Measurements from ENCODE around the gene SLC23A1. TPM values are rescaled to one million over a fixed set of nuclear protein-coding genes. Genes with fewer than 3 reads are reported as not detected.
A peak's percentile ranks its signal among the peaks of the same experiment; 100 is the strongest.

SLC23A1 gene
- total RNA-seq, 4 donors from 2014 or later = 6.4 TPM; not detected in 3

GRCh38 chr5:139392678-139393496, 9.8 kb upstream of the SLC23A1 start:
- peaks cover 41 to 75% (median 45%) of the 10 kb centered on the region in 3 donors for H3K4me1 ChIP-seq
- DNase-seq = no peak
- intact Hi-C loops (cut with DNase I) = loop anchor here (5.0 kb wide), 1 partner anchor 51 kb away; the partner anchor contains the start of gene PAIP2
- H3K27ac ChIP-seq = peak overlapping the region; percentile 1 to 80 (median 56)
- H3K27me3 ChIP-seq = peaks cover 0 to 38% (median 0%) of the 10 kb centered on the region in 4 donors
- WGBS, 2 donors = 20 to 40% methylated on average over 3 of the region's 77 CpGs
- no peaks in the 10 kb centered on the region for H3K36me3 ChIP-seq
- H3K4me3 ChIP-seq = peak overlapping the region; percentile 35 to 73 (median 56)
- no peaks in the 10 kb centered on the region for H3K9me3 ChIP-seq
- TF ChIP-seq, protein P1, sequence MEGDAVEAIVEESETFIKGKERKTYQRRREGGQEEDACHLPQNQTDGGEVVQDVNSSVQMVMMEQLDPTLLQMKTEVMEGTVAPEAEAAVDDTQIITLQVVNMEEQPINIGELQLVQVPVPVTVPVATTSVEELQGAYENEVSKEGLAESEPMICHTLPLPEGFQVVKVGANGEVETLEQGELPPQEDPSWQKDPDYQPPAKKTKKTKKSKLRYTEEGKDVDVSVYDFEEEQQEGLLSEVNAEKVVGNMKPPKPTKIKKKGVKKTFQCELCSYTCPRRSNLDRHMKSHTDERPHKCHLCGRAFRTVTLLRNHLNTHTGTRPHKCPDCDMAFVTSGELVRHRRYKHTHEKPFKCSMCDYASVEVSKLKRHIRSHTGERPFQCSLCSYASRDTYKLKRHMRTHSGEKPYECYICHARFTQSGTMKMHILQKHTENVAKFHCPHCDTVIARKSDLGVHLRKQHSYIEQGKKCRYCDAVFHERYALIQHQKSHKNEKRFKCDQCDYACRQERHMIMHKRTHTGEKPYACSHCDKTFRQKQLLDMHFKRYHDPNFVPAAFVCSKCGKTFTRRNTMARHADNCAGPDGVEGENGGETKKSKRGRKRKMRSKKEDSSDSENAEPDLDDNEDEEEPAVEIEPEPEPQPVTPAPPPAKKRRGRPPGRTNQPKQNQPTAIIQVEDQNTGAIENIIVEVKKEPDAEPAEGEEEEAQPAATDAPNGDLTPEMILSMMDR (IDR thresholded peaks at IDR 0.05) = peak in 5 of 6 experiments; percentile 49 to 83 (median 69)
- TF ChIP-seq POLR2A (IDR thresholded peaks at IDR 0.05) = no peak

- Histone ChIP-seq H3K27ac (peak overlapping the region; percentile 26 to 80 (median 56)), H3K4me3 (peak overlapping the region; percentile 35 to 73 (median 56)), H3K27me3 (peaks cover 0 to 38% (median 0%) of the 10 kb centered on the region in 4 donors), H3K4me1 (peaks cover 42 to 77% (median 45%) of the 10 kb centered on the region in 3 donors), H3K9me3 (no peaks in the 10 kb centered on the region), H3K36me3 (no peaks in the 10 kb centered on the region)
- TF ChIP-seq POLR2A (IDR thresholded peaks at IDR 0.05) = no peak
- TF ChIP-seq, protein P1 (IDR thresholded peaks at IDR 0.05) = no peak
- no peak for DNase-seq
- WGBS, 2 donors = 26% methylated on average over 8 of the region's 36 CpGs; no CpG with 5 or more reads in 1 of the 2 donors
- intact Hi-C loops (cut with DNase I) = loop anchor here (5.0 kb wide), 1 partner anchor 50 kb away; the partner anchor contains the start of gene PAIP2
These were observed 9.2 kb upstream of the SLC23A1 start for GRCh38 chr5:139392324-139392677.

DNA sequence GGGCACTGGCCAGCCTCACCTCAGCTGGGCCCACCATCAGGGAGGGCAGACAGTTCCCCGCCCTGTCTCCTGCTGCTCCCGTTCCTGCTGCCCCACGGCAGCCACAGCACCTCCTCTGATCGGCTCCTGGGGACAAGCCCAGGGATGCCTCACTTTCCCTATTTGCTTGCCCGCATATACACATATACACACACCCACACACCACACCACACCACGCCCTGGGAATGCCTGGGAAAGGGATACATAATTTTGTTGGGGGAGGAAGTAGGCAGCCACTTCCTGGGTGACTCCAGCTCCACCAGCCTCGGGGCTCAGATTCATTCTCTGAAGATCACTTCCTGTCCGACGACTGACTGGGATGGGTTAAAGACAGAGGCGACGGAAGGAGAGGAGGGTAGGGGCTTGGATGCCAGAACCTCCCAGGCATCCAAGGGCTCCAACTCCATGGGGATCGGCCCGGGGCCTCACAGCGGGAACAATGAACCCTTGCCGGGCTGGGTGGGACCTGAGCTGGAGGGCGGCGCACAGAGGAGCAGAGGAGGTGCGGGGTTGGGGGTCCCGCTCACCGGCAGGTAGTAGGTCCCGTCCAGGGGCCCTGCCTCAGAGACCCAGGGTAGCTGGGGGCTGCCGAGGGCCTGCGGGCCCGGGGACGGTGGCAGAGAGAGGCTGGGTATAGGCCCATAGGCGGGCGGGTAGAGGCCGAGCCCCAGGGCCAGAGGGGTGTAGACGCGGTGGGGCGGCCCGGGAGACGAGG, 8.7 kb upstream of the SLC23A1 start:
- no peak for DNase-seq
- no peak for TF ChIP-seq POLR2A (IDR thresholded peaks at IDR 0.05)
- TF ChIP-seq, protein P1 (IDR thresholded peaks at IDR 0.05) = no peak
- WGBS, 2 donors = 22 to 35% methylated on average over 15 to 17 of the region's 33 CpGs
- no peaks in the 10 kb centered on the region for H3K9me3 ChIP-seq
- intact Hi-C loops (cut with DNase I) = loop anchor here (5.0 kb wide), 1 partner anchor 49 kb away; the partner anchor contains the start of gene PAIP2
- no peaks in the 10 kb centered on the region for H3K36me3 ChIP-seq
- H3K4me3 ChIP-seq = peak overlapping the region; percentile 35 to 73 (median 56)
- H3K4me1 ChIP-seq = peaks cover 42 to 77% (median 45%) of the 10 kb centered on the region in 3 donors
- H3K27me3 ChIP-seq = peaks cover 0 to 38% (median 0%) of the 10 kb centered on the region in 4 donors
- H3K27ac ChIP-seq = peak overlapping the region; percentile 26 to 80 (median 56)

GRCh38 chr5:139390639-139391569, 7.8 kb upstream of the SLC23A1 start:
- peak overlapping the region in 1 of 4 donors; percentile 73 for H3K4me3 ChIP-seq

More at GRCh38 chr5:139390639-139391569, 7.8 kb upstream of the SLC23A1 start:
- Histone ChIP-seq H3K4me1 (peaks cover 42 to 75% (median 45%) of the 10 kb centered on the region in 3 donors), H3K27ac (peak overlapping the region; percentile 24 to 80 (median 43)), H3K9me3 (no peaks in the 10 kb centered on the region), H3K36me3 (no peaks in the 10 kb centered on the region), H3K27me3 (peaks cover 0 to 38% (median 0%) of the 10 kb centered on the region in 4 donors)
- 52 to 67% methylated on average over 5 to 6 of the region's 10 CpGs for WGBS, 2 donors
- no peak for TF ChIP-seq POLR2A (IDR thresholded peaks at IDR 0.05)
- TF ChIP-seq, protein P1 (IDR thresholded peaks at IDR 0.05) = no peak
- intact Hi-C loops (cut with DNase I) = loop anchor here (5.0 kb wide), 1 partner anchor 49 kb away; the partner anchor contains the start of gene PAIP2
- no peak for DNase-seq

All from esophagus squamous epithelium (tissue), 5 donors.